Measurements from ENCODE around the gene DOCK10.

GRCh38 chr2:224871813-224872212 is 170.5 kb downstream of the DOCK10 start:
- no peak for TF ChIP-seq POLR2A (IDR thresholded peaks at IDR 0.05; ENCODE audit: low read length)
- TF ChIP-seq GATA1 (IDR thresholded peaks at IDR 0.05; ENCODE audit: low read depth, low read length), result no peak

Data from erythroblast (primary cell).